Cerebellar nuclear complex (tissue), 1 donor: ENCODE measurements around the gene SYT1.

Source experiments
- DNase-seq, 2 experiments: peaks; one replicate each; lab custom pipeline; 2025; lab: John Stamatoyannopoulos, UW

The SYT1 gene

GRCh38 chr12:78891646-78892353, 27.2 kb downstream of the SYT1 start:
- no peak for DNase-seq

GRCh38 chr12:78898416-78898815, 33.8 kb downstream of the SYT1 start:
- DNase-seq: peak; percentile 78 to 82

GRCh38 chr12:78914859-78915331, 50.3 kb downstream of the SYT1 start:
- DNase-seq: no peak

GRCh38 chr12:78916845-78917480, 52.4 kb downstream of the SYT1 start:
- no peak for DNase-seq

GRCh38 chr12:78917513-78917912, 52.9 kb downstream of the SYT1 start:
- no peak for DNase-seq

- peak; percentile 84 to 91 for DNase-seq
These were observed 53.7 kb downstream of the SYT1 start for GRCh38 chr12:78918268-78918667.

- DNase-seq: no peak
These were observed 63.9 kb downstream of the SYT1 start for GRCh38 chr12:78928200-78929074.

GRCh38 chr12:78929075-78929418, 64.5 kb downstream of the SYT1 start:
- no peak for DNase-seq

GRCh38 chr12:78931466-78931990, 67.0 kb downstream of the SYT1 start:
- DNase-seq: no peak

- no peak for DNase-seq
These were observed 68.4 kb downstream of the SYT1 start for GRCh38 chr12:78933014-78933413.

GRCh38 chr12:78938341-78939084, 73.9 kb downstream of the SYT1 start:
- DNase-seq: no peak

GRCh38 chr12:78949532-78949931, 85.0 kb downstream of the SYT1 start:
- DNase-seq: no peak

- peak; percentile 26 to 33 for DNase-seq
These were observed 87.4 kb downstream of the SYT1 start for GRCh38 chr12:78951803-78952551.

- DNase-seq: no peak
These were observed 88.0 kb downstream of the SYT1 start for GRCh38 chr12:78952552-78952929.

GRCh38 chr12:78958941-78959340, 94.4 kb downstream of the SYT1 start:
- DNase-seq: no peak

GRCh38 chr12:78959556-78959955, 95.0 kb downstream of the SYT1 start:
- no peak for DNase-seq

- DNase-seq: no peak
These were observed 96.6 kb downstream of the SYT1 start for GRCh38 chr12:78961171-78961570.

- no peak for DNase-seq
These were observed 99.1 kb downstream of the SYT1 start for GRCh38 chr12:78963439-78964227.

- DNase-seq: no peak
These were observed 99.9 kb downstream of the SYT1 start for GRCh38 chr12:78964521-78964920.

- DNase-seq: no peak
These were observed 101.5 kb downstream of the SYT1 start for GRCh38 chr12:78966062-78966461.
